GM04504 (cell line): ENCODE measurements around the gene SMIM33.
"Not testable (repeated sequence)": the region's sequence is repeated elsewhere in the genome, so short reads cannot be mapped to it uniquely, and the experiment has no call there.

Source experiments
- DNase-seq: peaks from one replicate; pipeline ENCODE4 v3.0.0-alpha.2; 2012; ENCODE audit warnings: low read depth

The SMIM33 gene

GRCh38 chr5:139457241-139457640 is 13.6 kb upstream of the SMIM33 start:
- DNase-seq = no peak

GRCh38 chr5:139457653-139458306 is 13.0 kb upstream of the SMIM33 start:
- DNase-seq = no peak

DNA sequence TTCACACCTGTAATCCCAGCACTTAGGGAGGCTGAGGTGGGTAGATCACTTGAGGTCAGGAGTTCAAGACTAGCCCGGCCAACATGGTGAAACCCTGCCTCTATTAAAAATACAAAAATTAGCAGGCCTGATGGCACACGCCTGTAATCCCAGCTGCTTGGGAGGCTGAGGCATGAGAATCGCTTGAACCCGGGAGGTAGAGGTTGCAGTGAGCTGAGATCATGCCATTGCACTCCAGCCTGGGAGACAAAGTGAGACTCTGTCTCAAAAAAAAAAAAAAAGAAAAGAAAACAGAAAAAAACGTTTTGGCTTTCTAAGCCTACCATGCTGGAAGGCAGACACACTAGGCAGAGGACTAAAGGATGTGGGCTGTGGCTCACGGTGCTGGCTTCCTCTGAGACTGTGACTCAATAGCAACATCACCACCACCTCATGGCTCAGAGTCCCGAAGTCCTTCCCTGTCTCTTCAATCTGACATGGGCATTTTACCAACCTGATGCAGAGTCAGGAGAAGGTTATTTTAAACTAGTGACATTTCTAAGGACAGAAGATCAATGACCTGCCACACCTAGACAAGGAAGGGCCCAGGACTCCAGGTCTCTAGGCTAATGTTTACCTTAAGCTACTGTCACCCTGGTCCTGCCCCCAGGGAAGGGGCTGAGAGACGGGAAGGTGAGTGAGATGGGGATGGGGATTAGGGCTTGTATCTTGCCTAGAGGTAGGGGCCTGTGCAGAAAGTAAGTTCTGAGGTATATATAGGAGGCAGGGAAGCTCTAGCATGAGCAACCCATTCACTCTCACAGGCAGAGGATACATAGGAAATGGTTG is 12.0 kb upstream of the SMIM33 start:
- no peak for DNase-seq

- no peak for DNase-seq
Observed at GRCh38 chr5:139459451-139459934, 11.3 kb upstream of the SMIM33 start.

DNA sequence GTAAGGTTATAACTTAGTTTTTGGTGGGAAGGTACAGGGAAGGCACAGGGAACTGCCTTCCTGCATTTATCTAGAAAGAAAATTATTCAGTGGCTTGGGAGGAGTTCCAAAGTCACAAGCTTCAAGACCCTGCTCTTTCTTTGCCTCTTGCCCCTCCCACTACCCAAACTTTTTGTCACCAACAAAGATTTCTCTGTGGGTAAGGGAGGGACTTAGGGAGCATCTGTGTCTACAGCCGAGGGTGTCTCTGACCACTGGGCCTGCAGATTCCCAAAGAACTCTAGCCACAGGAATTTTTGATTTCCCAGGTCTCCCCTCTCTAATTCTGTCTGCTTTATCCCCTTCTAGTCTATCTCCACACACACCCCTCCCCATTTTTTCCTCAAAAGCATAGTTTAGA is 10.3 kb upstream of the SMIM33 start:
- no peak for DNase-seq

DNA sequence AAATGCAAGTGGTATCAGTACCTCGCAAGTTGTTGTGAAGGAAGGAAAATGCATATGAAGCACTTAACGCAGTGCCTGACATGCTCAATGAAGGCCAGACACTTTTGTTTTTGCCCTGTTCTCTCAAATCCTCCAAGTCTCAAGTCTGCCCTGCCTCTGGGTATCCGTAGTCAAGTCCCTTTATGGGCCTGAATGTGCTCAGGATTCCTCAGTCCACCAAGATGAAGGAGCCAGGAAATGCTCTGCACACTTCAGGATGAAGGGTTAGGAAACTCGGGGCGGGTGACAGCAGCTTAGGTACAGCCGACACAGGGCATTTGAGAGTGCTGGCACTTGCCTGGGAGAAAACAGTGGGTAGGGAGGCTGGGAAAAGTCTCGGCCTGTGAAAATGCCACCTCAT is 9.6 kb upstream of the SMIM33 start:
- DNase-seq = no peak

DNA sequence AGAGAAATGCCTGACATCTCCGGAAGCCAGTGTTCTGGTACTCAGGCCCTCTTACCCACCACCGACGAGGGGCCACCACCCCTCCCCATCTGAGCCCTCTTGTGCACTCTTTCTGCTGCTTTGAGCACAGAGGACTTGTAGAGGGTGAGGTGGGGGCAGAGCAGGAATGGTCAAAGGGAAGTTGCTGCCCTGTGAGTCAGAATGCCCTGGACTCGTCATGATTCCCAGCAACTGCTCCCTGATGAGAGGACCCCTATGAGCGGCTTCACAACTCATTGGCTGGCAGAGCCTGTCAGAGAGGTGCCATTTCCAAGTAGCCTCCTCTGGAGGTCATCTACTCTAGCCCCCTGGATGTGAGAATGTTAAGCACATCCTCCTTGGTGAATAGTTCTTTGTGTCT is 9.1 kb upstream of the SMIM33 start:
- DNase-seq = no peak

GRCh38 chr5:139462586-139463276 is 8.1 kb upstream of the SMIM33 start, which contains the start of gene ECSCR:
Gene ECSCR, minus strand, starts transcription at chr5:139462743. Its CDS starts 73 bp downstream, at chr5:139462670.
- no peak for DNase-seq

DNA sequence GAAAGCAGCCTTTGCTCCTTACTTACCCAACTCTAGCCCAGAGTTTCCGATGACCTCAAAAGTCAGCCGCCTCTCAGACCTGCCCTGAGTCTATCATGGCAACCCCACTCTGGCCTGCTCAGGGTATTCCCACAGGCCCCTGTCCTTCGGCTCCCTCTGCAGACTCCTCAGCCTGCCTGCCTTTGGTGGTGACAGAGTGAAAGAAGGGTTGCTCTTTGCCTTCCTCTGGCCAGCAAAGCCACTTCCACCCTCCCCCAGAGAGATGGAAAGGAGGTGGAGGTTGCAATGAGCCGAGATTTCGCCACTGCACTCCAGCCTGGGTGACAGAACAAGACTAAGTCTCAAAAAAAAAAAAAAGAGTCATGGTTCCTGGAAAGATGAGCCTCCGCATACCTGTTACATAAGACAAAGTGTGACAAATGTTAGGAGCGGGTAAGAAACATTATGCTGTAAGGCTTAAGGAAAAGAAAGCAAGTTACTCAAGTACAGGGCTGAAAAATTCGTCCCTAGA is 2.3 kb upstream of the SMIM33 start:
- DNase-seq = no peak

- DNase-seq = no peak
Observed at GRCh38 chr5:139472386-139473030, 1.7 kb downstream of the SMIM33 start.

DNA sequence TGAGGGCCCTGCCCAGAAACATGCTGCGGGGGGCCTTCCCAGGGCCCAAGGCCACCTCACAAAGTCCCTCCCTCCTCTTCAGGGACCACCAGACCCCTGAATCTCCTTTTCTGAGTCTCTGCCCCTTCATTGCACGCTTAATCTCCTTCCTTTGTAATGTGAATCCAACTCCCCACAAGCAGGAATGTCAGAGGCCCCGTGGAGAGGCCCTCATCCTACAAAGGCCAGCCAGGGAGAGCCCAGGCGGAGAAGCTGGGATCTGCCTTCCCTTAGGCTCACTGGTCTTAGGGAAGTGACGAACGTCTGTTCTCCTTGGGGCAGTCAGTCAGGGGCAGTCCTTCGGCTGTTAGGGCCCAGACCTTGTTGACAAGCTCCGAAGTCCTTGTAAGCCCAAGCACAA is 2.3 kb downstream of the SMIM33 start:
- no peak for DNase-seq

DNA sequence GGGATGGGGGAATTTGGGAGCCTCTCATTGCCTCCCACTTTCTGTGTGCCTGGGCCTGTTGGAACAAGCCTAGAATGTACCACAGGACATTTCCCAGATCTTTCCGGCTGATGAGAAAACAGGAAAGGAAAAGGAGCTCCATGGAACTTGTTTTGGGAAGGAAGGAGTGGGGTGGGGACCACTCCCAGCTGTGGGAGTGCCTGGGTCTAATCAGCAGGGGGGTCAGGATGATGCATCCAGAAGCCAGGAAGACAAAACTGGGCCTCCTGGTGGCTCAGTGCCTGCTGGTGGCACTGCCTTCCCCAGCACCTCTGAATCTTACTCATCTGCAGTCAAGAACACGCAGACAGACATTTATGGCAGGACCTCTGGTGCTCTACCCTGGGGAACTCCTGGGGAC is 2.8 kb downstream of the SMIM33 start:
- DNase-seq = no peak

GRCh38 chr5:139474890-139475791 is 4.3 kb downstream of the SMIM33 start:
- DNase-seq = no peak

DNA sequence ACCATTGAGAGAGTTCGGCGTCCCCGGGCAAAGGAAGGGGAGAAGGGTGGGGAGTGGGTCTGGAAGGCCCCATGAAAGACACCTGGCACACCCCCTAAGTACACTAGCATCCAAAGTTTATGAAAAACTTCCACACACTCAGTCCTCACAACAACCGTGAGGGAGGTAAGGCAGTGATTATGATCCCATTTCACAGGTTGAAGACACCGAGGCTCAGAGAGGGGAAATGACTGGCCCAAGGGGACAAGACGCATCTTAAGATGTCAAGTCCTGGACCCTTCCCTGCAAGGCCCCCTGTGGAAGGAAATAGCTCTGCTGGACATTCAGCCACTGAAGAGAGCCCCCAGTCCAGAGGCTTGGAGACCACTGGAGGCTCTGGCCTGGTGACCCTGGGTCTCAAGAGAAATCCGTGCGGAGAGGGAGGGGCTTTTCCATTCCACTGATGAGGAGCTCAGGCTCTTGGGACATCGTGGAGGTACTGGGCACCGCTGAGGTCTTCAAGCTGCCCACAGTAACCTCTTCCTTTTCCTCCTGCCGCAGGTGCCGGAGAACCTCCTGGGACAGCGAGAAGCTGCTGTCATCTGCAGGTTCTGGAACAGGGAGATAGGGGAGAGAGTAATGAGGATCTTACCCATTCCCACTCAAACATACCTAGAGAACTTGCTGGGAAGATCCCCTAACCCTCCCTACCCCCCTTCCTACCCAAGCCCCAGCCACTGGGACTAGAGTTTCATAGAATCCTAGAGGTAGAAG is 5.2 kb downstream of the SMIM33 start:
- no peak for DNase-seq

DNA sequence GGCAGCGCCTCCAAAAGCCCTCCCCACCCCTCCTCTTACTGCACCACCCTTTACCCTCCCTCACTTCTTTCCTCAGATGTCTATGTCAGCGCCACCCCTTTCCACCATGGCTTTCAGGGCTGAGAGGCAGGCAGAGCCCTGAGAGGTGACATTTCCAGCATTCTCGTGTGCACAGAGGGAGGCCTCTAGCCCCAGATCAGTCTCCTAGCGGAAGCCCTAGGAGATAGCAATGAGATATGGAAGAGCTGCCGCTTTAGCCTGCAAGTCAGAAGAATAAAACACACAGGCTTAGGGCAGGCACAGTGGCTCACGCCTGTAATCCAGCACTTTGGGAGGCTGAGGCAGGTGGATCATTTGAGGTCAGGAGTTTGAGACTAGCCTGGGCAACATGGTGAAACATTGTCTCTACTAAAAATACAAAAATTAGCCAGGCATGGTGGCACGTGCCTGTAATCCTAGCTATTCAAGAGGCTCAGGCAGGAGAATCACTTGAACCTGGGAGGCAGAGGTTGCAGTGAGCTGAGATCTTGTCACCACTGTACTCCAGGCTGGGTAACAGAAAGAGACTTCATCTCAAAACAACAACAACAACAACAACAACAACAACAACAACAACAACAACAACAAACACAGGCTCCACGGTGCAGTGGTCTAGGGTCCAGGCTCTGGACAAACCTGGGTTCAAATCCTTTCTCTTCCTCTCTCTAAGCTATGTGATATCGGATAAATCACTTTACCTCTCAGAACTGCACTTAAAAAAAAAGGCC is 8.0 kb downstream of the SMIM33 start:
- DNase-seq = not testable (repeated sequence)

DNA sequence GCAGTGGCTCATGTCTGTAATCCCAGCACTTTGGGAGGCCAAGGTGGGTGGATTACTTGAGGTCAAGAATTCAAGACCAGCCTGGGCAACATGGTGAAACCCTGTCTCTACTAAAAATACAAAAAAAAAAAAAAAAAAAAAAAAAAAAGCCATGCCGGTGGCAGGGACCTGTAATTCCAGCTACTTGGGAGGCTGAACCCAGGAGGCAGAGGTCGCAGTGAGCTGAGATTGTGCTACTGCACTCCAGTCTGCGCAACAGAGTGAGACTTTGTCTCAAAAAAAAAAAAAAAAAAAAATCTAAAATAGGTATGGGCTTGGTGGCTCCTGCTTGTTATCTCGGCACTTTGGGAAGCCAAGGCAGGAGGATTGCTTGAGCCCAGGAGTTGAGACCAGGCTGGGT is 8.9 kb downstream of the SMIM33 start:
- DNase-seq = not testable (repeated sequence)

- no peak for DNase-seq
Observed at GRCh38 chr5:139481122-139481533, 10.3 kb downstream of the SMIM33 start.

DNA sequence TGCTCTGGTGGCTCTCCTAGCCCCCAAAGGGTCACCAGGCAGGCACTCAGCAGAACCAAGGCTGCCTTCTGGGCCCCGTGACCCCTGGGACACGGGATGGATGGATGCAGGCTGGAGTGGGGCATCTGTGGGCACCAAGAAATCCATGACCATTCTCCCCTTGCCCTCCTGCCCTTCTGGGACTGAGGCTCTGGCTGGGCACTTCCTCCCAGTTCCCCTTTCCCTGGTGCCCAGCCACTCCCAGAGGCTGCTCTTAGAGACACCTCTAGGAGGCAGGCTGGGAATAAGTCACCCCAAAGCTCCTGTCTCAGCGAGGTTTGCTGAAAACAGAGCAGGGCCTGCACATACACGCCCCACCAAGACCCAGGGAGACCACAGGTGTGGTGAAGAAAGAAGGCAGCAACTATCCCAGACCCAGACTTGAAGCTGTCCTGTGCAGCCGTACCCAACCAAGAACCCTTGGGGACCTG is 10.8 kb downstream of the SMIM33 start:
- no peak for DNase-seq
